ENCODE measurements around the gene EVL. TPM values are rescaled to one million over a fixed set of nuclear protein-coding genes. Genes with fewer than 3 reads are reported as not detected.
A peak's percentile ranks its signal among the peaks of the same experiment; 100 is the strongest.

The EVL gene
- total and polyA plus RNA-seq, 12 donors, result 26.0 to 79.4 (median 47.6) TPM

- 94% methylated on average over 7 of the region's 7 CpGs for WGBS, 2 donors
- Histone ChIP-seq H3K4me1 (peaks cover 0 to 91% (median 21%) of the 10 kb centered on the region in 9 donors), H3K27ac (peak overlapping the region in 1 of 10 donors; percentile 46), H3K36me3 (peaks cover 0 to 24% (median 0%) of the 10 kb centered on the region in 9 donors), H3K4me3 (no peak overlapping the region), H3K27me3 (no peaks in the 10 kb centered on the region), H3K9me3 (no peaks in the 10 kb centered on the region)
- ATAC-seq (no peak), DNase-seq (no peak)
- intact Hi-C loops (cut with DNase I), result loop anchor here in 1 of 10 donors (10.0 kb wide), 1 partner anchor 410 kb away; no protein-coding TSS in a partner anchor
- no peak for TF ChIP-seq CTCF (IDR thresholded peaks at IDR 0.05)
These were observed 9.3 kb downstream of the EVL start for GRCh38 chr14:100074431-100075100.

- no peaks in the 10 kb centered on the region for H3K9me3 ChIP-seq
- H3K27me3 ChIP-seq, result no peaks in the 10 kb centered on the region
- intact Hi-C loops (cut with DNase I), result loop anchor here in 1 of 10 donors (10.0 kb wide), 1 partner anchor 411 kb away; no protein-coding TSS in a partner anchor
- ATAC-seq (no peak), DNase-seq (no peak)
- peak overlapping the region in 1 of 10 donors; percentile 46 for H3K27ac ChIP-seq
- no peak overlapping the region for H3K4me3 ChIP-seq
- peaks cover 0 to 91% (median 27%) of the 10 kb centered on the region in 9 donors for H3K4me1 ChIP-seq
- TF ChIP-seq CTCF (IDR thresholded peaks at IDR 0.05), result no peak
- 58 to 59% methylated on average over 4 of the region's 4 CpGs for WGBS, 2 donors
- H3K36me3 ChIP-seq, result peaks cover 0 to 24% (median 0%) of the 10 kb centered on the region in 9 donors
These were observed 10.5 kb downstream of the EVL start for GRCh38 chr14:100075681-100076080.

DNA sequence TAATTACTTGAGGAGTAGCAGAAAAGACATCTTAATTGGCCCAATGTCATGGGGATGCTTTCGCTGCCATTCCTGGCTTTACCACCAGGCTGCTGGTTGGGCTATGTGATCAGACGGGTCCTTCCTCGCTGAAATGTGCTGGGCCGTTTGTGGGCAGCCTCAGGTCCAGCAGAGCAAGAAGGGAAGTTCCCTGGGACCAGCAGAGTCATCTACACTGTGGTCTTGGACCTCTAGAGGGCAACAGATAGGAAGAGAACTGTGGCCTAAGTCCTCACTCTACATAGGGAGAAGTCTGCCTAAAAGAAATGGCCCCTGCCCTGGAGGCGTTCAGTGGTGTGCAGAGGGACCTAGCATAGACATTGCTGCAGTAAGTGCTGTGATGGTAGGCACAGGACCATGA lies 10.9 kb downstream of the EVL start:
- TF ChIP-seq CTCF (IDR thresholded peaks at IDR 0.05), result peak in 4 of 9 donors; percentile 9 to 54 (median 24)
- 83 to 95% methylated on average over 5 of the region's 5 CpGs for WGBS, 2 donors
- H3K27me3 ChIP-seq, result no peaks in the 10 kb centered on the region

DNA sequence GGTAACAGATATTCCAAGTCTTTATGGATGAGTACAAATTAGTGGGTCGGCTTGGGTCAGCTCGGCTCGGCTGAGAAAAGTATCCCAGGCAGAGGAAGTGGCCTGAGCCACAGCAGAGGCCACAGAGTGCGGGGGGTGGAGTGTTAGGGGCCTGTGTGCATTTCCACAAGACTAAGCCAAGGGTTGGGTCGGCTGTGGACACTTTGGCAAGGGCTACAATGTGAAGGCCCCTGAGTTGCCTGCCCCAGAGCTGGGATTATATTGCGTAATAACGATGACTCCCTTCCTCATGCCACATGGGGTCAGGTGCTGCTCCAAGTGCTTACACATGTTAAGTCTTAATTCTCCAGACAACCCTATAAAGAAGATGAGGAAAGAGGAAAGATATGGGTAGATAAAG lies 11.4 kb downstream of the EVL start:
- ATAC-seq (peak in 7 of 8 donors; percentile 9 to 76 (median 27)), DNase-seq (peak in 1 of 2 donors; percentile 40)
- TF ChIP-seq CTCF (IDR thresholded peaks at IDR 0.05), result no peak
- WGBS, 2 donors, result 79 to 84% methylated on average over 7 of the region's 7 CpGs
- H3K9me3 ChIP-seq, result no peaks in the 10 kb centered on the region
- H3K4me3 ChIP-seq, result no peak overlapping the region
- no peaks in the 10 kb centered on the region for H3K27me3 ChIP-seq
- peaks cover 0 to 24% (median 0%) of the 10 kb centered on the region in 9 donors for H3K36me3 ChIP-seq
- H3K27ac ChIP-seq, result peak overlapping the region in 4 of 10 donors; percentile 16 to 72 (median 24)
- intact Hi-C loops (cut with DNase I), result loop anchor here in 1 of 10 donors (10.0 kb wide), 1 partner anchor 412 kb away; no protein-coding TSS in a partner anchor
- H3K4me1 ChIP-seq, result peaks cover 0 to 95% (median 27%) of the 10 kb centered on the region in 9 donors

More for the DNA sequence above, 10.9 kb downstream of the EVL start:
- ATAC-seq, result peak in 7 of 8 donors; percentile 43 to 60 (median 51)
- Histone ChIP-seq H3K36me3 (peaks cover 0 to 24% (median 0%) of the 10 kb centered on the region in 9 donors), H3K9me3 (no peaks in the 10 kb centered on the region), H3K4me3 (no peak overlapping the region), H3K27ac (peak overlapping the region in 4 of 10 donors; percentile 16 to 72 (median 24)), H3K4me1 (peaks cover 0 to 92% (median 27%) of the 10 kb centered on the region in 9 donors)
- intact Hi-C loops (cut with DNase I), result loop anchor here in 1 of 10 donors (10.0 kb wide), 1 partner anchor 411 kb away; no protein-coding TSS in a partner anchor
- no peak for DNase-seq

All from heart right ventricle (tissue), 16 donors.